ENCODE data around the gene PIK3CD. TPM values are rescaled to one million over a fixed set of nuclear protein-coding genes. Genes with fewer than 3 reads are reported as not detected.
A peak's percentile ranks its signal among the peaks of the same experiment; 100 is the strongest.

PIK3CD gene
- total and polyA plus RNA-seq, 10 of the 15 experiments (the other 5 are each of a cell fraction or from before 2014, with no cell fraction given): 7.0 to 101 (median 51.1) TPM

GRCh38 chr1:9658199-9658598 lies 6.7 kb downstream of the PIK3CD start (continued):
- TF ChIP-seq USF2 (IDR thresholded peaks at IDR 0.05; ENCODE audit: borderline replicate concordance, low read depth, low read length): no peak; the same call in 1 of the 2 replicates
- no peak for TF ChIP-seq SMARCA5 (IDR thresholded peaks at IDR 0.05)
- TF ChIP-seq MYC (IDR thresholded peaks at IDR 0.05; ENCODE audit: insufficient read depth, insufficient read length, insufficient replicate concordance, low read length, severe bottlenecking): no peak
- no peak for TF ChIP-seq NFYA (IDR thresholded peaks at IDR 0.05; ENCODE audit: borderline replicate concordance, low read depth, low read length)
- no peak for TF ChIP-seq SREBF2 (IDR thresholded peaks at IDR 0.05; ENCODE audit: low read length)
- no peak for TF ChIP-seq DPF2 (IDR thresholded peaks at IDR 0.05)
- TF ChIP-seq SREBF1 (IDR thresholded peaks at IDR 0.05; ENCODE audit: low read length): no peak
- TF ChIP-seq JUND (IDR thresholded peaks at IDR 0.05; ENCODE audit: low read depth, low read length): no peak
- no peak for TF ChIP-seq HSF1 (IDR thresholded peaks at IDR 0.05; ENCODE audit: low read depth, low read length)
- no peak for TF ChIP-seq RAD21 (IDR thresholded peaks at IDR 0.05; ENCODE audit: insufficient read depth, low read depth, low read length)
- no peak for TF ChIP-seq E2F8 (IDR thresholded peaks at IDR 0.05; ENCODE audit: low read depth, partially characterized antibody)
- TF ChIP-seq SP1 (IDR thresholded peaks at IDR 0.05; ENCODE audit: low read depth, low read length): no peak
- no peak for TF ChIP-seq KDM1A (IDR thresholded peaks at IDR 0.05; ENCODE audit: borderline replicate concordance)
- TF ChIP-seq RCOR1 (conservative IDR thresholded peaks at IDR 0.05; ENCODE audit: low read depth, low read length): no peak
- no peak for TF ChIP-seq KLF5 (IDR thresholded peaks at IDR 0.05; ENCODE audit: partially characterized antibody)
- peak; percentile 77 for TF ChIP-seq RELB (IDR thresholded peaks at IDR 0.05; ENCODE audit: low read depth)
- TF ChIP-seq RBBP5 (conservative IDR thresholded peaks at IDR 0.05): no peak
- TF ChIP-seq STAT1 (conservative IDR thresholded peaks at IDR 0.05): no peak
- TF ChIP-seq RAD51 (IDR thresholded peaks at IDR 0.05): peak; percentile 80
- no peak for TF ChIP-seq TAF1 (IDR thresholded peaks at IDR 0.05; ENCODE audit: borderline replicate concordance, low read depth, low read length)
- no peak for TF ChIP-seq CHD1 (IDR thresholded peaks at IDR 0.05; ENCODE audit: low read depth, low read length)
- TF ChIP-seq BCL11A (IDR thresholded peaks at IDR 0.05; ENCODE audit: low read depth, low read length): 0 out of 2 replicates have a peak, but pooled peaks have one; percentile 38
- no peak for TF ChIP-seq MAX (IDR thresholded peaks at IDR 0.05; ENCODE audit: low read depth, low read length)
- TF ChIP-seq ATF7 (IDR thresholded peaks at IDR 0.05; ENCODE audit: low read depth): no peak
